Choroid plexus epithelial cell (primary cell): ENCODE data around the gene EGFL6.
"Not testable (repeated sequence)": the region's sequence is repeated elsewhere in the genome, so short reads cannot be mapped to it uniquely, and the experiment has no call there.

ENCODE experiments used
- DNase-seq: peaks from one replicate; pipeline ENCODE4 v3.0.0-alpha.2; 2010; ENCODE audit warnings: low read depth
- H3K4me3 ChIP-seq: 2 replicates; pipeline ENCODE4 v1.5.1; 2011; ENCODE audit warnings: low read depth, mild to moderate bottlenecking, control low read depth, low read length, moderate library complexity
- TF ChIP-seq, protein P1 (sequence below): conservative IDR thresholded peaks from 2 replicates; pipeline ENCODE4 v1.5.1; 2011; ENCODE audit warnings: low read depth, mild to moderate bottlenecking, control low read depth, inconsistent platforms, low read length, moderate library complexity

EGFL6 gene

GRCh38 chrX:13607996-13608365, 38.6 kb downstream of the EGFL6 start:
- TF ChIP-seq, protein P1, sequence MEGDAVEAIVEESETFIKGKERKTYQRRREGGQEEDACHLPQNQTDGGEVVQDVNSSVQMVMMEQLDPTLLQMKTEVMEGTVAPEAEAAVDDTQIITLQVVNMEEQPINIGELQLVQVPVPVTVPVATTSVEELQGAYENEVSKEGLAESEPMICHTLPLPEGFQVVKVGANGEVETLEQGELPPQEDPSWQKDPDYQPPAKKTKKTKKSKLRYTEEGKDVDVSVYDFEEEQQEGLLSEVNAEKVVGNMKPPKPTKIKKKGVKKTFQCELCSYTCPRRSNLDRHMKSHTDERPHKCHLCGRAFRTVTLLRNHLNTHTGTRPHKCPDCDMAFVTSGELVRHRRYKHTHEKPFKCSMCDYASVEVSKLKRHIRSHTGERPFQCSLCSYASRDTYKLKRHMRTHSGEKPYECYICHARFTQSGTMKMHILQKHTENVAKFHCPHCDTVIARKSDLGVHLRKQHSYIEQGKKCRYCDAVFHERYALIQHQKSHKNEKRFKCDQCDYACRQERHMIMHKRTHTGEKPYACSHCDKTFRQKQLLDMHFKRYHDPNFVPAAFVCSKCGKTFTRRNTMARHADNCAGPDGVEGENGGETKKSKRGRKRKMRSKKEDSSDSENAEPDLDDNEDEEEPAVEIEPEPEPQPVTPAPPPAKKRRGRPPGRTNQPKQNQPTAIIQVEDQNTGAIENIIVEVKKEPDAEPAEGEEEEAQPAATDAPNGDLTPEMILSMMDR = no peak
- no peak overlapping the region for H3K4me3 ChIP-seq
- DNase-seq = no peak

DNA sequence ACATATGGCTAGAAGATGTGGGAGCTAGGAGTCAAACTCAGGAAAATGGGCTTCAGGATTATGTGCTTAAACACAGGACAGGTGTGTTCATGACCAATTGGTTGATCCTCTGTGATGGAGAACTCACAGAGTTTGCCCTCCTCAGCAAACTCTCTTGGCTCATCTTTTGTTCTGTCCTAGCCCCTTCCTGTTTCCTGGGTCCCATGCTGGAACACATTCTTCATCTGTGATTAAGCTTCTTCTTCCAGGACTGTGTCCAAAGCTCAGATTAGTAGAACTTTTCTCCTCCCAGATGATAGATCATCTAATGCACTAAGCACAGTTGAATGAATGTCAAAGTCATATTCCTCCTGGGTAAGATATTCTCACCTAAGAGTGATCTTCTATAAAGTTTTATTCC, 44.8 kb downstream of the EGFL6 start:
- DNase-seq = no peak
- TF ChIP-seq, protein P1 = no peak

GRCh38 chrX:13620207-13620606, 50.8 kb downstream of the EGFL6 start:
- TF ChIP-seq, protein P1 = no peak
- DNase-seq = no peak
- no peak overlapping the region for H3K4me3 ChIP-seq

More for the DNA sequence above, 44.8 kb downstream of the EGFL6 start:
- no peak overlapping the region for H3K4me3 ChIP-seq

- TF ChIP-seq, protein P1 = no peak
- DNase-seq = peak; percentile 16
- no peak overlapping the region for H3K4me3 ChIP-seq
Observed at GRCh38 chrX:13622401-13622964, 53.1 kb downstream of the EGFL6 start.

DNA sequence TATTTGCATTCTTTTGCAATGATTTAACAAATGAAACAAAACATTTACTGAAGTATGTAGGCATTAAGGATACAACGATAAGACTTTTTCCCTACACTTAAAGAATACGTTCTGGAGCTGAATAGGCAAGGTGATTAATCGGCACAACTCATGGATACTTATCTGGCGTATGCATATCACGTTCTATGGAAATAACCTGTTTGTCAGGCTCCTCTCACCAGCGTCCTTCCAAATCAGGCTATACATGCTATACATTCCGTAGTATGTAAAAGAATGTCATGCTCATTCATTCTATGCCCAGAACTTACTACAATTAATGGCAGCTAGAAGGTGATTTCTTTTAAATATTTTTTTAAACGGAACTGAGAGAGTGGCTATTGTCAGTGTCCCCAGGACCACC, 57.9 kb downstream of the EGFL6 start:
- TF ChIP-seq, protein P1 = no peak
- H3K4me3 ChIP-seq = no peak overlapping the region
- DNase-seq = no peak

- not testable (repeated sequence) for DNase-seq, H3K4me3 ChIP-seq
Observed at GRCh38 chrX:13637224-13637623, 67.8 kb downstream of the EGFL6 start.

DNA sequence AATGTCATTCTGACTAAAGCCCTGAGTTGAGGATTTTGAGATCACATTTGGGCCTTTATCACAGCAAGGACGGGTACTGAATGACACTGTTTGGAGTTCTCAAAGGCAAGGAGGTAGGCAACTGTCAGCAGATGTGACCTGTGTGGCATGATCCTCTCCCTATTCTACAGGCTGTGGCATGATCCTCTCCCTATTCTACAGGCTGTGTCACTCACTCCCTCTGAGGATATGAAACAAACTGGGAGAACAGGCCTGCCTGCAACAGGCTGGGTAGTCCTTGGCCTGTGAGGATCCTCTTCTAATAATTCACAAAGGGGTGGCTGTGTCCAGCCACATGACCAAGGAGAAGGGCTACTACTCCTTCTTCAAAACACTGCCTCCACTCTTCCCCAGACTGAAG, 68.6 kb downstream of the EGFL6 start:
- TF ChIP-seq, protein P1 = no peak
- H3K4me3 ChIP-seq = no peak overlapping the region
- no peak for DNase-seq

DNA sequence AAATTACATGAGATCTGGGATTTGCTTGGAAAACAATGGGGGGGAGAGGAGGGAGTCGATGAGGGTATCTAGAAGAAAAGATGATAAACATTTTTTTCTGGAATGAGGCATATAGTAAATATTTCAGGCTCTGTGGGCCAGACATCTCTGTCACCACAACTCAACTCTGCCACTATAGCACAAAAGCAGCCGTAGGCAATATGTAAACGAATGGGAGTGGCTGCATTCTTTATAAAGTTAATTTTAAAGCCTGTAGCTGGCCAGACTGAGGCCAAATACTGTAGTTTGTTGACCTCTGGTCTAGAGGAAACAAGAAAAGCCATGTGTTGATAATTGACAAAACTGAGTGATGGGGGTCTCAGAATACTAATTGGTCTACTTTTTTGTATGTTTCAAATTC, 69.4 kb downstream of the EGFL6 start:
- no peak for DNase-seq
- H3K4me3 ChIP-seq = no peak overlapping the region
- TF ChIP-seq, protein P1 = no peak

GRCh38 chrX:13641684-13642083, 72.3 kb downstream of the EGFL6 start:
- not testable (repeated sequence) for DNase-seq, H3K4me3 ChIP-seq
